Testis (tissue), 3 donors: Measurements from ENCODE around the gene SLC49A3. TPM values are rescaled to one million over a fixed set of nuclear protein-coding genes. Genes with fewer than 3 reads are reported as not detected.
"Not testable (repeated sequence)": the region's sequence is repeated elsewhere in the genome, so short reads cannot be mapped to it uniquely, and the experiment has no call there.

Source experiments
- DNase-seq: peaks from one replicate; pipeline ENCODE4 v3.0.0-alpha.2; 2019
- H3K27ac ChIP-seq, 2 donors: fragments of 200-600 bp; sonication (generic); one replicate each; pipeline ENCODE4 v1.5.1; 2019
- H3K27me3 ChIP-seq: fragments of 200-600 bp; sonication (generic); one replicate; pipeline ENCODE4 v1.5.1; 2019
- H3K36me3 ChIP-seq: fragments of 200-600 bp; sonication (generic); one replicate; pipeline ENCODE4 v1.5.1; 2017; ENCODE audit warnings: low read depth; ENCODE audit errors: missing control alignments
- H3K4me1 ChIP-seq: fragments of 200-600 bp; sonication (generic); one replicate; pipeline ENCODE4 v1.5.1; 2019
- H3K4me3 ChIP-seq, 2 donors: fragments of 200-600 bp; sonication (generic); one replicate each; pipeline ENCODE4 v1.5.1; 2017 to 2019
- H3K9me3 ChIP-seq: fragments of 200-600 bp; sonication (generic); one replicate; pipeline ENCODE4 v1.5.1; 2017
- CTCF ChIP-seq, 3 experiments: fragments of 450-650 bp in 2 of 3; fragments of 200-600 bp in 1 of 3; sonication (generic) in 1 of 3; IDR thresholded peaks; one replicate each; pipeline ENCODE4 v1.5.1; 2016 to 2019; ENCODE audit warnings: antibody characterized with exemption in 3 of 3, mild to moderate bottlenecking in 2 of 3, moderate library complexity in 1 of 3
- POLR2A ChIP-seq: fragments of 450-650 bp; IDR thresholded peaks from one replicate; pipeline ENCODE4 v1.6.1; 2017; ENCODE audit warnings: antibody characterized with exemption, mild to moderate bottlenecking, moderate library complexity
- WGBS, 2 donors: methylation state at CpG; one replicate each; pipeline ENCODE4 v1.1.5; 2018; 5-methylcytosine and 5-hydroxymethylcytosine counted together
- intact Hi-C: fragments of 100-400 bp; cut with DNase I; formaldehyde crosslinking; loops from one replicate; pipeline ENCODE4 v1.15.1; 2023; ENCODE audit warnings: low total_unique reads
- polyA plus RNA-seq: library from polyadenylated mRNA; stranded (reverse); fragments of 350-450 nt; fragmentation: Illumina TruSeq; extraction: RNeasy Lipid Tissue Mini Kit (QIAGEN cat#74804); gene quantifications from one replicate; pipeline ENCODE4 v1.2.3, GENCODE V29; 2014; ENCODE audit warnings: low read depth, low replicate concordance; ENCODE audit not compliant: insufficient read depth
- total RNA-seq, 2 donors: library from RNA; depleted of rRNA; stranded (reverse); fragments of >200 nt; gene quantifications; one replicate each; pipeline ENCODE4 v1.2.3, GENCODE V29; 2016

The SLC49A3 gene
- total and polyA plus RNA-seq, 3 donors from 2014 or later: 7.3 to 23.5 (median 10.1) TPM

- Histone ChIP-seq H3K36me3 (no peaks in the 10 kb centered on the region), H3K27me3 (no peaks in the 10 kb centered on the region), H3K9me3 (no peaks in the 10 kb centered on the region), H3K27ac (no peak overlapping the region), H3K4me1 (peaks cover 20% of the 10 kb centered on the region), H3K4me3 (no peak overlapping the region)
- intact Hi-C loops: no loop called here
- TF ChIP-seq POLR2A (no peak), CTCF (IDR thresholded peaks at IDR 0.05) (no peak)
- WGBS, 2 donors: 78 to 87% methylated on average over 6 to 10 of the region's 10 CpGs
- DNase-seq: no peak
These were observed 14.6 kb upstream of the SLC49A3 start for GRCh38 chr4:703336-704197.

DNA sequence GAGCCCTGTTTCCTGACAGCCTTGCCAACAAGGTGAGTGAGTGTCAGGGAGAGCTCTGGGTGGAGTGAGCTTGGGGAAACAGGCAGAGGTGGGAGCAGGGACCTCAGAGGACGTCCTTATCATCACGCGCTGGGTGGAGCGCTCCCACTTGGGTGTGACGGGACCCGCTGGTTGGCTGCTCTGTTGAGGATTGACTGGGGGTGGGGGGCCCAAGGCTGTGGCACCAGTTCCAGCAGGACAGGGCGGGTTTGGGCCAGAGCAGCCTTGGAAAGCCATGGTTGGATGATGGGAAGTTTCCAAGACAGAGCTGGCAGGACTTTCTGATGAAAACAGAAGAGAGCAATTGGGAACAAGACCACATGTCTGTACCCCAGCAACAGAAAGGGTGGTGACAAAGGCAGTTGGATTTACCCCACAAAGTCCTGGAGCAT, 13.7 kb upstream of the SLC49A3 start:
- H3K9me3 ChIP-seq: no peaks in the 10 kb centered on the region
- intact Hi-C loops: no loop called here
- H3K4me3 ChIP-seq: no peak overlapping the region
- no peaks in the 10 kb centered on the region for H3K27me3 ChIP-seq
- no peak overlapping the region for H3K27ac ChIP-seq
- no peaks in the 10 kb centered on the region for H3K36me3 ChIP-seq
- H3K4me1 ChIP-seq: peaks cover 10% of the 10 kb centered on the region
- WGBS, 2 donors: 78 to 83% methylated on average over 6 to 7 of the region's 7 CpGs
- DNase-seq: no peak
- no peak for TF ChIP-seq CTCF (IDR thresholded peaks at IDR 0.05)
- no peak for TF ChIP-seq POLR2A

DNA sequence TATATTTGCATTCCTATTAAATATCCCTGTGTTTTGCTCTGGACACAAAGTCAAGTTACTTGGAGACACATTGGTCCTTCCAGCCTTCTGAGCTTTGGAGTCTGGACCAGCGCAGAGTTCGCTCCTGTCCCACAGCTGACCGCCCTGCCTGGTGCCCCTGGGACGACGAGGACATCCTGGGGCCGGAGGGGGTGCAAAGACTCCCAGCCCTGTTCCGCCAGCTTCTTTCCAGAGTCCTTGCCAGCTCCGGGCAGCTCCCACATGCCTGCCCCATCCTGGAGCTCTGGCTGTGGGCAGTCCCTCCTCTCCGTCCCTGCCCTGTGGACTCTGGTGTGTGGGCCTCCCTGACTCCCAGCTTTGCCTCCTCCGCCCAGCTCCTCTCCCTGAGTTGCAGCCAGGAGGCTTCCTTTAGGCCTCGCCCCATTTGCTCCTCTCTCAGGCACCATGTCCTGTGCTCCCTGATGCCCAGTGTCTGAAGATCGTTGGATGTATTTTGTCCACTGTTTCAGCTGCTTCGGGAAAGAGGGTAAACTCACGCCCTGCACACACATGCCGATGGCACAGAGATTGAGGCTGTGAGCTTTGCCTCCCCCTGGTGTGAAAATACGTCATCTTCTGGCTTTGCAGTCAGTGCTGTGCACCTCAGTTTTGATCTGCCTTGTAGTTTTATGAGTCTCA, 11.8 kb upstream of the SLC49A3 start:
- DNase-seq: no peak
- H3K27ac ChIP-seq: no peak overlapping the region
- no peaks in the 10 kb centered on the region for H3K27me3 ChIP-seq
- H3K36me3 ChIP-seq: no peaks in the 10 kb centered on the region
- TF ChIP-seq POLR2A: no peak
- TF ChIP-seq CTCF (IDR thresholded peaks at IDR 0.05): no peak
- H3K9me3 ChIP-seq: no peaks in the 10 kb centered on the region
- intact Hi-C loops: no loop called here
- 42 to 49% methylated on average over 16 of the region's 16 CpGs for WGBS, 2 donors
- H3K4me3 ChIP-seq: no peak overlapping the region
- H3K4me1 ChIP-seq: no peaks in the 10 kb centered on the region

- Histone ChIP-seq H3K4me1 (no peaks in the 10 kb centered on the region), H3K27ac (no peak overlapping the region), H3K27me3 (no peaks in the 10 kb centered on the region), H3K4me3 (no peak overlapping the region), H3K9me3 (no peaks in the 10 kb centered on the region), H3K36me3 (no peaks in the 10 kb centered on the region)
- intact Hi-C loops: no loop called here
- DNase-seq: no peak
- no peak for TF ChIP-seq CTCF (IDR thresholded peaks at IDR 0.05)
- TF ChIP-seq POLR2A: no peak
- WGBS, 2 donors: 80 to 85% methylated on average over 23 to 27 of the region's 27 CpGs
These were observed 11.0 kb upstream of the SLC49A3 start for GRCh38 chr4:699816-700580.

- H3K4me1 ChIP-seq, H3K27ac ChIP-seq, intact Hi-C loops, H3K27me3 ChIP-seq, H3K4me3 ChIP-seq, DNase-seq, H3K9me3 ChIP-seq, H3K36me3 ChIP-seq: not testable (repeated sequence)
- WGBS, 2 donors: 89% methylated on average over 12 of the region's 12 CpGs
These were observed 5.5 kb upstream of the SLC49A3 start for GRCh38 chr4:694341-694940.
